ENCODE data around the gene PDLIM5. TPM values are rescaled to one million over a fixed set of nuclear protein-coding genes. Genes with fewer than 3 reads are reported as not detected.
"Not testable (repeated sequence)": the region's sequence is repeated elsewhere in the genome, so short reads cannot be mapped to it uniquely, and the experiment has no call there.

Gene PDLIM5
- total RNA-seq, 1 donor from 2014 or later, result 82.9 TPM

GRCh38 chr4:94550851-94551250 lies 99.1 kb downstream of the PDLIM5 start:
- TF ChIP-seq CTCF (IDR thresholded peaks at IDR 0.05; ENCODE audit: insufficient read depth, low read length, severe bottlenecking), result no peak
- Histone ChIP-seq H3K27me3 (ENCODE audit: control insufficient read depth, insufficient read depth, low read length) (no peaks in the 10 kb centered on the region), H3K4me3 (ENCODE audit: low read depth, low read length) (no peak overlapping the region), H3K36me3 (ENCODE audit: control insufficient read depth, insufficient read depth, low read length) (no peaks in the 10 kb centered on the region)
- FAIRE-seq, result no peak
- DNase-seq (ENCODE audit: low read depth), result no peak

- no peaks in the 10 kb centered on the region for H3K27me3 ChIP-seq (ENCODE audit: control insufficient read depth, insufficient read depth, low read length)
- no peaks in the 10 kb centered on the region for H3K36me3 ChIP-seq (ENCODE audit: control insufficient read depth, insufficient read depth, low read length)
- TF ChIP-seq CTCF (IDR thresholded peaks at IDR 0.05; ENCODE audit: insufficient read depth, low read length, severe bottlenecking), result no peak
- FAIRE-seq (no peak), DNase-seq (ENCODE audit: low read depth) (no peak)
- H3K4me3 ChIP-seq (ENCODE audit: low read depth, low read length), result no peak overlapping the region
Measured at GRCh38 chr4:94551643-94552564, 100.2 kb downstream of the PDLIM5 start.

GRCh38 chr4:94556047-94556446 lies 104.3 kb downstream of the PDLIM5 start:
- not testable (repeated sequence) for H3K27me3 ChIP-seq (ENCODE audit: control insufficient read depth, insufficient read depth, low read length); H3K4me3 ChIP-seq (ENCODE audit: low read depth, low read length); FAIRE-seq; H3K36me3 ChIP-seq (ENCODE audit: control insufficient read depth, insufficient read depth, low read length); DNase-seq (ENCODE audit: low read depth)

GRCh38 chr4:94557632-94558031 lies 105.9 kb downstream of the PDLIM5 start:
- not testable (repeated sequence) for H3K27me3 ChIP-seq (ENCODE audit: control insufficient read depth, insufficient read depth, low read length); H3K4me3 ChIP-seq (ENCODE audit: low read depth, low read length); DNase-seq (ENCODE audit: low read depth); FAIRE-seq; H3K36me3 ChIP-seq (ENCODE audit: control insufficient read depth, insufficient read depth, low read length)

- DNase-seq (ENCODE audit: low read depth) (peak; percentile 43), FAIRE-seq (no peak)
- no peak overlapping the region for H3K4me3 ChIP-seq (ENCODE audit: low read depth, low read length)
- H3K27me3 ChIP-seq (ENCODE audit: control insufficient read depth, insufficient read depth, low read length), result no peaks in the 10 kb centered on the region
- H3K36me3 ChIP-seq (ENCODE audit: control insufficient read depth, insufficient read depth, low read length), result no peaks in the 10 kb centered on the region
- no peak for TF ChIP-seq CTCF (IDR thresholded peaks at IDR 0.05; ENCODE audit: insufficient read depth, low read length, severe bottlenecking)
Measured at GRCh38 chr4:94558392-94558904, 106.7 kb downstream of the PDLIM5 start.

GRCh38 chr4:94559351-94559806 lies 107.6 kb downstream of the PDLIM5 start:
- TF ChIP-seq CTCF (IDR thresholded peaks at IDR 0.05; ENCODE audit: insufficient read depth, low read length, severe bottlenecking), result no peak
- Histone ChIP-seq H3K27me3 (ENCODE audit: control insufficient read depth, insufficient read depth, low read length) (no peaks in the 10 kb centered on the region), H3K4me3 (ENCODE audit: low read depth, low read length) (no peak overlapping the region), H3K36me3 (ENCODE audit: control insufficient read depth, insufficient read depth, low read length) (no peaks in the 10 kb centered on the region)
- DNase-seq (ENCODE audit: low read depth), result peak; percentile 24
- no peak for FAIRE-seq
